Astrocyte (in vitro differentiated cells and primary cell): Measurements from ENCODE around the gene LRPPRC.

ENCODE experiments used
- EZH2 ChIP-seq: IDR thresholded peaks from 2 replicates; pipeline ENCODE4 v1.6.1; 2012; ENCODE audit warnings: mild to moderate bottlenecking, low read length, inconsistent platforms; ENCODE audit not compliant: insufficient read depth
- TF ChIP-seq, protein P1 (sequence below): IDR thresholded peaks from 2 replicates; pipeline ENCODE4 v1.5.1; 2011; ENCODE audit warnings: low read depth, mild to moderate bottlenecking, inconsistent platforms, low read length, moderate library complexity; ENCODE audit not compliant: insufficient read depth

DNA sequence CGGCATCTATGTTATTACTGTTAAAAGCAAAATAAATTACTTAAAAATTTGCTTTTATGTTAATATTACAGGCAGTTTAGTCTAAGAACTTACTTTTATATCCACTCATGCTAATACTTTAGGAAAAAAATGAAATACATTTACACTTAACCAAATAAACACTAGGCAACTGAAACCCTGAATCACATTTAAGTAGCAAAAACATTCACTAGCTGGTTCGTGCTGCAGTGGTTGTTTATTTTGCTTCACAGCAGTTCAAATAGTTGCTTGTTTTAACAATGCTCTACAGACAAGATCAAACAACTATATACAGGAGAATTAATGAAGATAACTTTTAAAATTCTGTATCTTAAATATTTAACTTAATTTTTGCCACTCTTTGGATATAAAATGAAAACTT lies 96.2 kb downstream of the LRPPRC start:
- TF ChIP-seq, protein P1, sequence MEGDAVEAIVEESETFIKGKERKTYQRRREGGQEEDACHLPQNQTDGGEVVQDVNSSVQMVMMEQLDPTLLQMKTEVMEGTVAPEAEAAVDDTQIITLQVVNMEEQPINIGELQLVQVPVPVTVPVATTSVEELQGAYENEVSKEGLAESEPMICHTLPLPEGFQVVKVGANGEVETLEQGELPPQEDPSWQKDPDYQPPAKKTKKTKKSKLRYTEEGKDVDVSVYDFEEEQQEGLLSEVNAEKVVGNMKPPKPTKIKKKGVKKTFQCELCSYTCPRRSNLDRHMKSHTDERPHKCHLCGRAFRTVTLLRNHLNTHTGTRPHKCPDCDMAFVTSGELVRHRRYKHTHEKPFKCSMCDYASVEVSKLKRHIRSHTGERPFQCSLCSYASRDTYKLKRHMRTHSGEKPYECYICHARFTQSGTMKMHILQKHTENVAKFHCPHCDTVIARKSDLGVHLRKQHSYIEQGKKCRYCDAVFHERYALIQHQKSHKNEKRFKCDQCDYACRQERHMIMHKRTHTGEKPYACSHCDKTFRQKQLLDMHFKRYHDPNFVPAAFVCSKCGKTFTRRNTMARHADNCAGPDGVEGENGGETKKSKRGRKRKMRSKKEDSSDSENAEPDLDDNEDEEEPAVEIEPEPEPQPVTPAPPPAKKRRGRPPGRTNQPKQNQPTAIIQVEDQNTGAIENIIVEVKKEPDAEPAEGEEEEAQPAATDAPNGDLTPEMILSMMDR: no peak
- TF ChIP-seq EZH2: no peak
